Vagina (tissue), 2 donors: ENCODE results near the gene MYRF. TPM values are rescaled to one million over a fixed set of nuclear protein-coding genes. Genes with fewer than 3 reads are reported as not detected.

Source experiments
- DNase-seq, 2 donors: peaks; one replicate each; pipeline ENCODE4 v3.0.0-alpha.2; 2017; ENCODE audit errors: extremely low spot score in 2 of 2
- H3K27ac ChIP-seq: fragments of 200-600 bp; sonication (generic); one replicate; pipeline ENCODE4 v1.5.1; 2019
- H3K27me3 ChIP-seq: fragments of 200-600 bp; sonication (generic); one replicate; pipeline ENCODE4 v1.5.1; 2019
- H3K36me3 ChIP-seq, 2 donors: fragments of 200-600 bp; sonication (generic); one replicate each; pipeline ENCODE4 v1.5.1; 2017 to 2019
- H3K4me1 ChIP-seq: fragments of 200-600 bp; sonication (generic); one replicate; pipeline ENCODE4 v1.5.1; 2019
- H3K4me3 ChIP-seq, 2 donors: fragments of 200-600 bp; sonication (generic); 1 replicate in 1 of 2; 2 replicates in 1 of 2; pipeline ENCODE4 v1.5.1; 2016 to 2019
- H3K9me3 ChIP-seq: fragments of 200-600 bp; sonication (generic); one replicate; pipeline ENCODE4 v1.5.1; 2019
- CTCF ChIP-seq, 3 experiments: fragments of 450-650 bp in 2 of 3; fragments of 200-600 bp in 1 of 3; sonication (generic) in 1 of 3; IDR thresholded peaks; one replicate each; pipeline ENCODE4 v1.5.1; 2017 to 2019; ENCODE audit warnings: antibody characterized with exemption in 3 of 3, mild to moderate bottlenecking in 2 of 3, moderate library complexity in 2 of 3
- POLR2A ChIP-seq, 2 donors: fragments of 450-650 bp; IDR thresholded peaks; one replicate each; pipeline ENCODE4 v1.6.1; 2017; ENCODE audit warnings: antibody characterized with exemption in 2 of 2, mild to moderate bottlenecking in 2 of 2, moderate library complexity in 2 of 2
- POLR2AphosphoS5 ChIP-seq, 2 donors: sonication (generic); formaldehyde crosslinking; IDR thresholded peaks; one replicate each; pipeline ENCODE4 v1.9.0; 2017; ENCODE audit warnings: antibody characterized with exemption in 2 of 2, mild to moderate bottlenecking in 2 of 2, low read depth in 1 of 2; ENCODE audit not compliant: insufficient read depth in 1 of 2
- intact Hi-C: fragments of 100-400 bp; cut with DNase I; formaldehyde crosslinking; loops from one replicate; pipeline ENCODE4 v1.15.1; 2023
- total RNA-seq: library from RNA; depleted of rRNA; stranded (reverse); fragments of >200 nt; gene quantifications from one replicate; pipeline ENCODE4 v1.2.3, GENCODE V29; 2016

MYRF gene
- total RNA-seq, 1 donor from 2014 or later = 0.25 TPM

GRCh38 chr11:61795459-61795858, 43.0 kb downstream of the MYRF start:
- H3K27ac ChIP-seq = no peak overlapping the region
- no peaks in the 10 kb centered on the region for H3K36me3 ChIP-seq
- H3K4me3 ChIP-seq = no peak overlapping the region
- H3K9me3 ChIP-seq = no peaks in the 10 kb centered on the region
- TF ChIP-seq POLR2A (IDR thresholded peaks at IDR 0.05) = no peak
- TF ChIP-seq POLR2AphosphoS5 (IDR thresholded peaks at IDR 0.05; ENCODE audit: insufficient read depth in 1 of 2, low read depth in 1 of 2) = no peak
- no peak for TF ChIP-seq CTCF (IDR thresholded peaks at IDR 0.05)
- DNase-seq = no peak
- intact Hi-C loops = loop anchor here (10.0 kb wide), 2 partner anchors 99 to 309 kb away; partner anchors contain the start of gene FADS3
- H3K4me1 ChIP-seq = peaks cover 33% of the 10 kb centered on the region
- no peaks in the 10 kb centered on the region for H3K27me3 ChIP-seq

GRCh38 chr11:61795876-61796526, 43.6 kb downstream of the MYRF start:
- Histone ChIP-seq H3K27ac (no peak overlapping the region), H3K27me3 (no peaks in the 10 kb centered on the region), H3K9me3 (no peaks in the 10 kb centered on the region), H3K36me3 (no peaks in the 10 kb centered on the region), H3K4me3 (no peak overlapping the region), H3K4me1 (peaks cover 28% of the 10 kb centered on the region)
- intact Hi-C loops = loop anchor here (10.0 kb wide), 2 partner anchors 99 to 309 kb away; partner anchors contain the start of gene FADS3
- DNase-seq = no peak
- TF ChIP-seq CTCF (IDR thresholded peaks at IDR 0.05) = no peak
- no peak for TF ChIP-seq POLR2A (IDR thresholded peaks at IDR 0.05)
- TF ChIP-seq POLR2AphosphoS5 (IDR thresholded peaks at IDR 0.05; ENCODE audit: insufficient read depth in 1 of 2, low read depth in 1 of 2) = no peak

GRCh38 chr11:61797263-61797944, 45.0 kb downstream of the MYRF start:
- peak; percentile 56 to 81 (median 64) for TF ChIP-seq CTCF (IDR thresholded peaks at IDR 0.05)
- no peak for TF ChIP-seq POLR2A (IDR thresholded peaks at IDR 0.05)
- peak in 1 of 2 donors; percentile 82 for TF ChIP-seq POLR2AphosphoS5 (IDR thresholded peaks at IDR 0.05; ENCODE audit: insufficient read depth in 1 of 2, low read depth in 1 of 2)
- no peak for DNase-seq
- Histone ChIP-seq H3K27ac (peak overlapping the region; percentile 40), H3K9me3 (no peaks in the 10 kb centered on the region), H3K4me1 (peaks cover 16% of the 10 kb centered on the region), H3K27me3 (no peaks in the 10 kb centered on the region), H3K36me3 (no peaks in the 10 kb centered on the region), H3K4me3 (no peak overlapping the region)
- intact Hi-C loops = loop anchor here (10.0 kb wide), 2 partner anchors 97 to 307 kb away; partner anchors contain the start of gene FADS3

- Histone ChIP-seq H3K4me3 (no peak overlapping the region), H3K4me1 (peaks cover 5% of the 10 kb centered on the region), H3K36me3 (no peaks in the 10 kb centered on the region), H3K27me3 (no peaks in the 10 kb centered on the region), H3K9me3 (no peaks in the 10 kb centered on the region), H3K27ac (no peak overlapping the region)
- no peak for DNase-seq
- TF ChIP-seq CTCF (IDR thresholded peaks at IDR 0.05) = no peak
- no peak for TF ChIP-seq POLR2A (IDR thresholded peaks at IDR 0.05)
- no peak for TF ChIP-seq POLR2AphosphoS5 (IDR thresholded peaks at IDR 0.05; ENCODE audit: insufficient read depth in 1 of 2, low read depth in 1 of 2)
- intact Hi-C loops = loop anchor here (10.0 kb wide), 2 partner anchors 95 to 305 kb away; partner anchors contain the start of gene FADS3
These were observed 47.3 kb downstream of the MYRF start for GRCh38 chr11:61799665-61800284.
